Neuronal stem cell (in vitro differentiated cells): Measurements from ENCODE around the gene NHS.

ENCODE experiments used
- DNase-seq: peaks from one replicate; pipeline ENCODE4 v3.0.0-alpha.2; 2013; ENCODE audit warnings: low spot score
- H2AFZ ChIP-seq: one replicate; pipeline ENCODE4 v1.6.1; 2013; ENCODE audit warnings: mild to moderate bottlenecking, low read length, inconsistent platforms
- H2AK5ac ChIP-seq: 2 replicates; pipeline ENCODE4 v1.6.1; 2013; ENCODE audit warnings: low read depth, mild to moderate bottlenecking, inconsistent platforms, low read length, moderate library complexity, mixed read lengths
- H2BK120ac ChIP-seq: 2 replicates; pipeline ENCODE4 v1.6.1; 2013; ENCODE audit warnings: low read depth, mild to moderate bottlenecking, inconsistent platforms, low read length, moderate library complexity, mixed read lengths
- H2BK12ac ChIP-seq: one replicate; pipeline ENCODE4 v1.6.1; 2013; ENCODE audit warnings: low read length, inconsistent platforms
- H2BK15ac ChIP-seq: 2 replicates; pipeline ENCODE4 v1.6.1; 2013; ENCODE audit warnings: mild to moderate bottlenecking, low read length, inconsistent platforms, mixed read lengths
- H2BK5ac ChIP-seq: one replicate; pipeline ENCODE4 v1.6.1; 2013; ENCODE audit warnings: inconsistent platforms, mild to moderate bottlenecking, low read length, moderate library complexity
- H3K14ac ChIP-seq: one replicate; pipeline ENCODE4 v1.6.1; 2013; ENCODE audit warnings: low read length, inconsistent platforms
- H3K18ac ChIP-seq: 2 replicates; pipeline ENCODE4 v1.6.1; 2013; ENCODE audit warnings: low read length, inconsistent platforms
- H3K23ac ChIP-seq: 2 replicates; pipeline ENCODE4 v1.6.1; 2013; ENCODE audit warnings: low read depth, mild to moderate bottlenecking, mixed read lengths, low read length, inconsistent platforms; ENCODE audit not compliant: poor library complexity
- H3K27ac ChIP-seq: replicated peaks from 3 replicates; pipeline ENCODE4 v1.5.1; 2013; ENCODE audit warnings: low read length, inconsistent platforms
- H3K27me3 ChIP-seq, 3 experiments: 2 replicates each; pipeline ENCODE4 v1.6.1; 2013; ENCODE audit warnings: low read length in 3 of 3, mild to moderate bottlenecking in 2 of 3, inconsistent platforms in 1 of 3, low read depth in 1 of 3, mixed read lengths in 1 of 3, moderate library complexity in 1 of 3; ENCODE audit not compliant: control insufficient read depth in 3 of 3, insufficient read depth in 3 of 3
- H3K36me3 ChIP-seq, 2 donors: replicated peaks in 1 of 2; 2 replicates each; pipeline ENCODE4 v1.6.1; 2013; ENCODE audit warnings: low read length in 2 of 2; ENCODE audit not compliant: control insufficient read depth in 2 of 2, insufficient read depth in 2 of 2
- H3K4ac ChIP-seq: 2 replicates; pipeline ENCODE4 v1.6.1; 2013; ENCODE audit warnings: inconsistent platforms, mild to moderate bottlenecking, low read length, moderate library complexity
- H3K4me1 ChIP-seq, 2 donors: 1 replicate in 1 of 2; 2 replicates in 1 of 2; pipeline ENCODE4 v1.6.1; 2013; ENCODE audit warnings: low read length in 2 of 2, low read depth in 1 of 2; ENCODE audit not compliant: control insufficient read depth in 2 of 2, insufficient read depth in 1 of 2
- H3K4me2 ChIP-seq: one replicate; pipeline ENCODE4 v1.6.1; 2013; ENCODE audit warnings: mild to moderate bottlenecking, low read length, inconsistent platforms; ENCODE audit not compliant: insufficient read depth, poor library complexity, severe bottlenecking
- H3K4me3 ChIP-seq, 2 donors: 2 replicates each; pipeline ENCODE4 v1.5.1; 2013; ENCODE audit warnings: low read length in 2 of 2, mild to moderate bottlenecking in 2 of 2, inconsistent platforms in 1 of 2, moderate library complexity in 1 of 2
- H3K79me1 ChIP-seq: one replicate; pipeline ENCODE4 v1.6.1; 2013; ENCODE audit warnings: low read depth, mild to moderate bottlenecking, inconsistent platforms, low read length, moderate library complexity
- H3K9ac ChIP-seq: one replicate; pipeline ENCODE4 v1.6.1; 2013; ENCODE audit warnings: mild to moderate bottlenecking, low read depth, low read length, inconsistent platforms; ENCODE audit not compliant: poor library complexity
- H3K9me3 ChIP-seq, 2 donors: replicated peaks in 1 of 2; 2 replicates each; pipeline versions ENCODE3 to v1.6.1; 2013; ENCODE audit warnings: low read length in 2 of 2, mild to moderate bottlenecking in 2 of 2, inconsistent platforms in 1 of 2, low read depth in 1 of 2, mixed read lengths in 1 of 2, moderate library complexity in 1 of 2; ENCODE audit not compliant: control insufficient read depth in 2 of 2, insufficient read depth in 1 of 2
- H4K8ac ChIP-seq: one replicate; pipeline ENCODE4 v1.6.1; 2013; ENCODE audit warnings: low read depth, mild to moderate bottlenecking, inconsistent platforms, low read length, moderate library complexity
- H4K91ac ChIP-seq: one replicate; pipeline ENCODE4 v1.6.1; 2013; ENCODE audit warnings: low read length, low read depth, mild to moderate bottlenecking, inconsistent platforms; ENCODE audit not compliant: poor library complexity
- WGBS, 2 donors: extraction: QIAGEN DNeasy Blood & Tissue Kit; methylation state at CpG; one replicate each; pipeline ENCODE4 v1.1.7; 2013; ENCODE audit warnings: missing lambda C conversion rate in 2 of 2, mixed read lengths in 1 of 2; ENCODE audit not compliant: insufficient read length in 2 of 2, insufficient replicate concordance in 1 of 2; ENCODE audit errors: extremely low coverage in 2 of 2; 5-methylcytosine and 5-hydroxymethylcytosine counted together

The NHS gene

GRCh38 chrX:17464194-17464593, 89.2 kb downstream of the NHS start:
- Histone ChIP-seq H2BK15ac (no peak overlapping the region), H2BK120ac (no peak overlapping the region), H3K4me2 (no peak overlapping the region), H3K27ac (no peak overlapping the region), H2BK5ac (no peak overlapping the region), H3K4me1 (peaks cover 0 to 4% of the 10 kb centered on the region in 2 donors), H3K18ac (no peak overlapping the region), H3K9me3 (no peaks in the 10 kb centered on the region), H3K23ac (no peak overlapping the region), H4K8ac (no peak overlapping the region), H3K4me3 (no peak overlapping the region), H3K14ac (no peak overlapping the region), H3K4ac (no peak overlapping the region), H2AFZ (no peak overlapping the region), H3K79me1 (no peaks in the 10 kb centered on the region), H2AK5ac (no peak overlapping the region), H3K36me3 (no peaks in the 10 kb centered on the region), H3K27me3 (peaks cover 0 to 4% (median 0%) of the 10 kb centered on the region in 3 experiments), H3K9ac (no peak overlapping the region), H2BK12ac (no peak overlapping the region), H4K91ac (no peak overlapping the region)
- no peak for DNase-seq

GRCh38 chrX:17465201-17465600, 90.2 kb downstream of the NHS start:
- Histone ChIP-seq H3K4me1 (peaks cover 0 to 1% of the 10 kb centered on the region in 2 donors), H2BK12ac (no peak overlapping the region), H2BK15ac (no peak overlapping the region), H2BK120ac (no peak overlapping the region), H3K27me3 (peaks cover 0 to 4% (median 0%) of the 10 kb centered on the region in 3 experiments), H3K18ac (no peak overlapping the region), H3K79me1 (no peaks in the 10 kb centered on the region), H3K9ac (no peak overlapping the region), H3K4me2 (no peak overlapping the region), H2AFZ (no peak overlapping the region), H4K8ac (no peak overlapping the region), H3K4me3 (no peak overlapping the region), H2BK5ac (no peak overlapping the region), H3K23ac (no peak overlapping the region), H3K27ac (no peak overlapping the region), H3K14ac (no peak overlapping the region), H4K91ac (no peak overlapping the region), H2AK5ac (no peak overlapping the region), H3K36me3 (no peaks in the 10 kb centered on the region), H3K9me3 (no peaks in the 10 kb centered on the region), H3K4ac (no peak overlapping the region)
- WGBS, 2 donors, result no CpG with 5 or more reads among the region's 2 CpGs
- no peak for DNase-seq

GRCh38 chrX:17465802-17466201, 90.8 kb downstream of the NHS start:
- DNase-seq, result no peak
- H3K9me3 ChIP-seq, result no peaks in the 10 kb centered on the region
- no peaks in the 10 kb centered on the region for H3K79me1 ChIP-seq
- H3K23ac ChIP-seq, result no peak overlapping the region
- H3K36me3 ChIP-seq, result no peaks in the 10 kb centered on the region
- no peak overlapping the region for H3K9ac ChIP-seq
- no peak overlapping the region for H2BK15ac ChIP-seq
- WGBS, 2 donors, result no CpG with 5 or more reads among the region's 4 CpGs
- H4K91ac ChIP-seq, result no peak overlapping the region
- H2BK120ac ChIP-seq, result no peak overlapping the region
- H3K4me2 ChIP-seq, result no peak overlapping the region
- no peak overlapping the region for H3K4ac ChIP-seq
- no peak overlapping the region for H2AK5ac ChIP-seq
- H2BK12ac ChIP-seq, result no peak overlapping the region
- H2BK5ac ChIP-seq, result no peak overlapping the region
- H4K8ac ChIP-seq, result no peak overlapping the region
- no peak overlapping the region for H3K27ac ChIP-seq
- H3K18ac ChIP-seq, result no peak overlapping the region
- no peak overlapping the region for H2AFZ ChIP-seq
- H3K27me3 ChIP-seq, result peaks cover 0 to 4% (median 0%) of the 10 kb centered on the region in 3 experiments
- peaks cover 0 to 1% of the 10 kb centered on the region in 2 donors for H3K4me1 ChIP-seq
- no peak overlapping the region for H3K4me3 ChIP-seq
- no peak overlapping the region for H3K14ac ChIP-seq

GRCh38 chrX:17470136-17470535, 95.1 kb downstream of the NHS start:
- H4K91ac ChIP-seq, result no peak overlapping the region
- H2AK5ac ChIP-seq, result no peak overlapping the region
- H3K9ac ChIP-seq, result no peak overlapping the region
- H3K4ac ChIP-seq, result no peak overlapping the region
- no peak overlapping the region for H2BK15ac ChIP-seq
- H2BK5ac ChIP-seq, result no peak overlapping the region
- no CpG with 5 or more reads among the region's 6 CpGs for WGBS, 2 donors
- H2BK12ac ChIP-seq, result no peak overlapping the region
- H3K27me3 ChIP-seq, result peaks cover 0 to 4% (median 0%) of the 10 kb centered on the region in 3 experiments
- no peaks in the 10 kb centered on the region for H3K79me1 ChIP-seq
- H3K4me1 ChIP-seq, result no peaks in the 10 kb centered on the region
- H3K18ac ChIP-seq, result no peak overlapping the region
- no peaks in the 10 kb centered on the region for H3K36me3 ChIP-seq
- H3K4me2 ChIP-seq, result no peak overlapping the region
- H4K8ac ChIP-seq, result no peak overlapping the region
- no peak for DNase-seq
- H2AFZ ChIP-seq, result no peak overlapping the region
- H3K14ac ChIP-seq, result no peak overlapping the region
- no peak overlapping the region for H3K27ac ChIP-seq
- H3K4me3 ChIP-seq, result no peak overlapping the region
- no peaks in the 10 kb centered on the region for H3K9me3 ChIP-seq
- H2BK120ac ChIP-seq, result no peak overlapping the region
- no peak overlapping the region for H3K23ac ChIP-seq
